Measurements from ENCODE around the gene NECTIN4.

The NECTIN4 gene

DNA sequence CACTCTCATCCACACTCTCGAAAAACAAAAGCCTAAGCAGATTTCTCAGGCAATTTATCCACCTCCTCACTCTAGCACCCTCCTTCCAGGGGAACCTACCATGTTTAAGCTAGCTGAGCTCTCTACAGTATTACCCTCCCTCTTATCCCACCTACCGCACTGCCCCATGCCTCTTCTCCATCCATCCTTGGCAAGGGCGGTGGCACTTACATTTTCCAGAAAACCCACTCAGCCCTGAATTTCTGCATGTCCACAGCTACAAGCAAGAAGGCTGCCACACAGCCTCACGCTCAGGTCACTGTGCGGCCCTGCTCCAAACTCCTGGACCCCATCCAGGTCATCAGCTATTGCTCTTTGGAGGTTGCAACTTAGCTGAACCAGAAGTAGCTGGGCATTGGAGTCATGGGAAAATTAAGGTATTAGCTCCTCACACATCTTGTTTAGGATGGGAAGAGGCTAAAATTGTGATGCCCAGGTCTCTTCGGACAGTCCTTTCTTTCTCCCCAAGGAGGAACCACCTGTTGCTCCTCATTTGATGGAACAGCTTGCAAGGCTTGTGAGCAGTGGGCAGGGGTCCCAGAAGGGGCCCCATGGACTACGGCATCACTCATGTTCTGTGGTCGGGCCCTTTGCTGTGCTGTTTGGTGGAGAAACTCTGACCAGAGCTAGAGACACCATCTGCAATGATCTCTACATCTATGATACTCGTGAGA lies 9.9 kb upstream of the NECTIN4 start:
- peak overlapping the region; percentile 87 for H3K9ac ChIP-seq (ENCODE audit: low read length)
- no peak overlapping the region for H3K4ac ChIP-seq (ENCODE audit: low read depth in 1 of 2, low read length in 2 of 2)
- peak overlapping the region; percentile 78 for H3K4me2 ChIP-seq (ENCODE audit: low read length, poor library complexity, severe bottlenecking)
- no peaks in the 10 kb centered on the region for H3K27me3 ChIP-seq (ENCODE audit: control insufficient read depth in 1 of 2, insufficient read depth in 1 of 2, low read length in 2 of 2)
- DNase-seq: no peak
- no peak overlapping the region for H3K18ac ChIP-seq (ENCODE audit: low read depth in 1 of 2, low read length in 2 of 2)
- peaks cover 8% of the 10 kb centered on the region for H3K79me1 ChIP-seq (replicated peaks; ENCODE audit: low read length, poor library complexity, severe bottlenecking)
- no peak overlapping the region for H2BK12ac ChIP-seq (ENCODE audit: low read length in 2 of 2)
- no peak overlapping the region for H2BK15ac ChIP-seq (ENCODE audit: low read depth, poor library complexity, severe bottlenecking)
- no peak overlapping the region for H2BK5ac ChIP-seq (ENCODE audit: low read depth, low read length, poor library complexity, severe bottlenecking)
- H3K4me1 ChIP-seq (ENCODE audit: control insufficient read depth, insufficient read depth, low read depth, low read length): peaks cover 9% of the 10 kb centered on the region
- no peak overlapping the region for H3K27ac ChIP-seq (ENCODE audit: low read length, poor library complexity, severe bottlenecking)
- H2AK5ac ChIP-seq (ENCODE audit: low read length, severe bottlenecking): no peak overlapping the region
- peak overlapping the region in 1 of 2 experiments; percentile 94 for H3K4me3 ChIP-seq (ENCODE audit: insufficient read depth in 1 of 2, low read depth in 1 of 2, low read length in 2 of 2)
- H3K14ac ChIP-seq (ENCODE audit: low read length in 2 of 2): no peak overlapping the region
- no peaks in the 10 kb centered on the region for H3K9me3 ChIP-seq (ENCODE audit: control insufficient read depth, low read length)
- H4K8ac ChIP-seq (ENCODE audit: low read length): no peak overlapping the region
- no peak overlapping the region for H4K91ac ChIP-seq (ENCODE audit: low read length)
- no peak overlapping the region for H2BK120ac ChIP-seq (ENCODE audit: low read depth, low read length)
- no peak overlapping the region for H2AFZ ChIP-seq (ENCODE audit: low read depth, low read length)
- no peak overlapping the region for H3K23ac ChIP-seq (ENCODE audit: low read length in 2 of 2)
- H3K36me3 ChIP-seq (ENCODE audit: control insufficient read depth in 1 of 2, insufficient read depth in 2 of 2, low read depth in 1 of 2, low read length in 2 of 2): peaks cover 16 to 21% of the 10 kb centered on the region in 2 experiments
- WGBS: 97% methylated on average over 9 of the region's 9 CpGs

DNA sequence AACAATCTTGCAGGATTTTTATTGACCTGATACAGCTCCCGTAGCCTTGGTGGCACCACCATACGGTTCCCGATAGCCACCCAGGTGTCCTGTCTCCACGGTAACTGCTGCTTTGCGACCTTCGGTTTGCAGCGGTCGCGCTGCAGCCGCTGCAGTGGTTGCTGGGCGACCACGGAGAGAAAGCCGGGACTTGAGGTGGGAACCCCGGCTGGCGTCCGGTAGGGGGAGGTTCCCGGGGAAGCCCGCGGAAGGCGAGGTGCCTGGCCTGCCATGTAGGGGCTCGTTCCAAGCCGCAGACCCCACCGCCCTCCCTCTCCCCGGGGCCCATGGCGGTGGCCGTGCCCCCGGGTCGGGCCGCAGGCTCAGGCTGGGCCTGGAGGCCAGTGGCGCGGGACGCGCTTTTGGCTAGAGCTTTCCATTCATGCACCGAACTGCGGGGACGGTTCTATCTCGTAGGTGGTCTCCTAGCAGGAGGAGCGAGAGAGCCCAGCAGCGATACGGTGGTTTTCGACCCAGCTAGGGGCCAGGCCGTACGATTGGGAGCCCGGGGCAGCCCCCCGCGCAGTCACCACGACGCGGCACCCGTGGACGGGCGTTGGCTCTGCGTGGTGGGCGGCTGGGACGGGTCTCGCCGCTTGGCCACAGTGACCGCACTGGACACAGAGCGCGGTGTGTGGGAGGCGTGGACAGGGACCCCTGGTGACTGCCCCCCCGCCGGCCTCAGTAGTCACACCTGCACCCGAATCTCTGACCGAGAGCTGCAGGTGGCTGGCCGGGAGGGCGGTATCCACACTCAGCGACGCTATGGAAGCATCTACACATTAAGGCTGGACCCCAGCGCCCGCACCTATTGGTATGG lies 9.1 kb upstream of the NECTIN4 start, which contains the start of gene KLHDC9:
Gene KLHDC9, plus strand, starts transcription at position 152 of the 859 bp plus-strand sequence. Its CDS starts 175 bp downstream, at position 327.
- 8% methylated on average over 67 of the region's 71 CpGs for WGBS
- Histone ChIP-seq H4K8ac (ENCODE audit: low read length) (peak within 1 kb of the TSS; percentile 89), H3K4me2 (ENCODE audit: low read length, poor library complexity, severe bottlenecking) (peak within 1 kb of the TSS; percentile 78), H2BK120ac (ENCODE audit: low read depth, low read length) (no peak within 1 kb of the TSS), H3K23ac (ENCODE audit: low read length in 2 of 2) (peak within 1 kb of the TSS in 1 of 2 experiments; percentile 34), H3K18ac (ENCODE audit: low read depth in 1 of 2, low read length in 2 of 2) (peak within 1 kb of the TSS in 1 of 2 experiments; percentile 82), H3K36me3 (ENCODE audit: control insufficient read depth in 1 of 2, insufficient read depth in 2 of 2, low read depth in 1 of 2, low read length in 2 of 2) (peaks cover 16 to 21% of the 10 kb centered on the region in 2 experiments), H3K4me3 (ENCODE audit: insufficient read depth in 1 of 2, low read depth in 1 of 2, low read length in 2 of 2) (peak within 1 kb of the TSS; percentile 71 to 94), H2BK12ac (ENCODE audit: low read length in 2 of 2) (peak within 1 kb of the TSS in 1 of 2 experiments; percentile 24), H4K91ac (ENCODE audit: low read length) (peak within 1 kb of the TSS; percentile 88), H3K14ac (ENCODE audit: low read length in 2 of 2) (peak within 1 kb of the TSS in 1 of 2 experiments; percentile 79), H2AK5ac (ENCODE audit: low read length, severe bottlenecking) (no peak within 1 kb of the TSS), H3K9me3 (ENCODE audit: control insufficient read depth, low read length) (no peaks in the 10 kb centered on the region), H2BK5ac (ENCODE audit: low read depth, low read length, poor library complexity, severe bottlenecking) (no peak within 1 kb of the TSS), H2BK15ac (ENCODE audit: low read depth, poor library complexity, severe bottlenecking) (peak within 1 kb of the TSS; percentile 33), H2AFZ (ENCODE audit: low read depth, low read length) (peak within 1 kb of the TSS; percentile 94), H3K27ac (ENCODE audit: low read length, poor library complexity, severe bottlenecking) (peak within 1 kb of the TSS; percentile 4), H3K79me1 (replicated peaks; ENCODE audit: low read length, poor library complexity, severe bottlenecking) (peaks cover 8% of the 10 kb centered on the region), H3K4ac (ENCODE audit: low read depth in 1 of 2, low read length in 2 of 2) (peak within 1 kb of the TSS; percentile 36 to 69), H3K27me3 (ENCODE audit: control insufficient read depth in 1 of 2, insufficient read depth in 1 of 2, low read length in 2 of 2) (no peaks in the 10 kb centered on the region), H3K9ac (ENCODE audit: low read length) (peak within 1 kb of the TSS; percentile 87), H3K4me1 (ENCODE audit: control insufficient read depth, insufficient read depth, low read depth, low read length) (peaks cover 9% of the 10 kb centered on the region)
- DNase-seq: peak; percentile 84

DNA sequence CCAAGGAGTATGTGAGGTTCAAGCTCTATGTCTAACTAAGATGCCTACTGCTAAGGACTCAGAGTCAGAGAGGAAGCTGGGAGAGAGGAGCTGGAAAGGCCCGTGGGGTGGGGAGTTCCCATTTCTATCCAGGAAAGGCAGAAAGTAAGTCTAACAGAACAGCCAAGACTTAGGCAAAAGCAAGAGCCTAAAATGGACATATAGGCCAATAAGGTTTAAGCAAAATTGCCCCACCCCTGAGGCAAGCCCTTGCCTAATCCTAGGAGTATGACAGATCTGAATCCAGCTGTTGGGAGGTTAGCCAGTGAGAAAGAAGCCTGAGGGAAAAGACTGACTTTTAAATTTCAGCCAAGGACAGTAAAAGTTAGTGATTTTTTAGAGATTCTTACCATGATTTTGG lies 7.2 kb upstream of the NECTIN4 start:
- Histone ChIP-seq H3K9me3 (ENCODE audit: control insufficient read depth, low read length) (no peaks in the 10 kb centered on the region), H3K18ac (ENCODE audit: low read depth in 1 of 2, low read length in 2 of 2) (no peak overlapping the region), H3K27me3 (ENCODE audit: control insufficient read depth in 1 of 2, insufficient read depth in 1 of 2, low read length in 2 of 2) (no peaks in the 10 kb centered on the region), H3K4me2 (ENCODE audit: low read length, poor library complexity, severe bottlenecking) (no peak overlapping the region), H3K23ac (ENCODE audit: low read length in 2 of 2) (no peak overlapping the region), H2BK15ac (ENCODE audit: low read depth, poor library complexity, severe bottlenecking) (no peak overlapping the region), H3K4me3 (ENCODE audit: insufficient read depth in 1 of 2, low read depth in 1 of 2, low read length in 2 of 2) (no peak overlapping the region), H2AFZ (ENCODE audit: low read depth, low read length) (no peak overlapping the region), H3K79me1 (replicated peaks; ENCODE audit: low read length, poor library complexity, severe bottlenecking) (no peaks in the 10 kb centered on the region), H2AK5ac (ENCODE audit: low read length, severe bottlenecking) (no peak overlapping the region), H2BK12ac (ENCODE audit: low read length in 2 of 2) (no peak overlapping the region), H2BK5ac (ENCODE audit: low read depth, low read length, poor library complexity, severe bottlenecking) (no peak overlapping the region), H3K4me1 (ENCODE audit: control insufficient read depth, insufficient read depth, low read depth, low read length) (peaks cover 13% of the 10 kb centered on the region), H3K27ac (ENCODE audit: low read length, poor library complexity, severe bottlenecking) (no peak overlapping the region), H4K91ac (ENCODE audit: low read length) (no peak overlapping the region), H3K4ac (ENCODE audit: low read depth in 1 of 2, low read length in 2 of 2) (no peak overlapping the region), H3K9ac (ENCODE audit: low read length) (peak overlapping the region; percentile 41), H4K8ac (ENCODE audit: low read length) (no peak overlapping the region), H3K36me3 (ENCODE audit: control insufficient read depth in 1 of 2, insufficient read depth in 2 of 2, low read depth in 1 of 2, low read length in 2 of 2) (peaks cover 9 to 12% of the 10 kb centered on the region in 2 experiments), H2BK120ac (ENCODE audit: low read depth, low read length) (no peak overlapping the region), H3K14ac (ENCODE audit: low read length in 2 of 2) (no peak overlapping the region)
- DNase-seq: peak; percentile 45
- 100% methylated on average over 1 of the region's 1 CpG for WGBS

DNA sequence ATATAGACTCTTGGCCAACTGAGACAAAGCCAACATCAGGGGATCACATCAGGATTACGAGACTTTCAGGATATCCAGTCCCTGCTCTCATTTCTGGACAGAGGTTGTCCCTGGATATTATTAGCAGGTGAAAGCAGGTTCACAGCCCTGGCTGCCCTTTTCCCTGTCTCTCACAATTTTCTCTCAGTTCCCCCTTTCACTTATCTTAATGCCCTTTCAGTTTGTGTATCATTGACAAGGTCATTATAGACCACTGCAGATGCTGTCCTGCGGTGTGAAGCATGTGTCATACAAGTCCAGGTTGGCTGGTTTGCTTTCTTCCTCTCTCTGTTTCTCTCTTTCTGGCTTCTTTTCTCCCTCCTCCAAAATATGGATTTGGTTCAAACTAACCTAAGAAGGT lies 6.7 kb upstream of the NECTIN4 start:
- Histone ChIP-seq H2BK5ac (ENCODE audit: low read depth, low read length, poor library complexity, severe bottlenecking) (no peak overlapping the region), H4K8ac (ENCODE audit: low read length) (no peak overlapping the region), H3K23ac (ENCODE audit: low read length in 2 of 2) (no peak overlapping the region), H3K4ac (ENCODE audit: low read depth in 1 of 2, low read length in 2 of 2) (no peak overlapping the region), H3K4me3 (ENCODE audit: insufficient read depth in 1 of 2, low read depth in 1 of 2, low read length in 2 of 2) (no peak overlapping the region), H3K9ac (ENCODE audit: low read length) (peak overlapping the region; percentile 9), H4K91ac (ENCODE audit: low read length) (no peak overlapping the region), H3K18ac (ENCODE audit: low read depth in 1 of 2, low read length in 2 of 2) (no peak overlapping the region), H2AFZ (ENCODE audit: low read depth, low read length) (no peak overlapping the region), H2BK15ac (ENCODE audit: low read depth, poor library complexity, severe bottlenecking) (no peak overlapping the region), H3K14ac (ENCODE audit: low read length in 2 of 2) (no peak overlapping the region), H2AK5ac (ENCODE audit: low read length, severe bottlenecking) (no peak overlapping the region), H3K36me3 (ENCODE audit: control insufficient read depth in 1 of 2, insufficient read depth in 2 of 2, low read depth in 1 of 2, low read length in 2 of 2) (peaks cover 4 to 8% of the 10 kb centered on the region in 2 experiments), H3K4me2 (ENCODE audit: low read length, poor library complexity, severe bottlenecking) (no peak overlapping the region), H3K27ac (ENCODE audit: low read length, poor library complexity, severe bottlenecking) (no peak overlapping the region), H2BK120ac (ENCODE audit: low read depth, low read length) (no peak overlapping the region), H2BK12ac (ENCODE audit: low read length in 2 of 2) (no peak overlapping the region), H3K9me3 (ENCODE audit: control insufficient read depth, low read length) (no peaks in the 10 kb centered on the region), H3K4me1 (ENCODE audit: control insufficient read depth, insufficient read depth, low read depth, low read length) (peaks cover 13% of the 10 kb centered on the region), H3K27me3 (ENCODE audit: control insufficient read depth in 1 of 2, insufficient read depth in 1 of 2, low read length in 2 of 2) (no peaks in the 10 kb centered on the region), H3K79me1 (replicated peaks; ENCODE audit: low read length, poor library complexity, severe bottlenecking) (no peaks in the 10 kb centered on the region)
- no peak for DNase-seq
- WGBS: 100% methylated on average over 2 of the region's 2 CpGs
